ENCODE measurements around the gene EVI5. TPM values are rescaled to one million over a fixed set of nuclear protein-coding genes. Genes with fewer than 3 reads are reported as not detected.
"Not testable (repeated sequence)": the region's sequence is repeated elsewhere in the genome, so short reads cannot be mapped to it uniquely, and the experiment has no call there.

EVI5 gene
- total RNA-seq, 1 donor from 2014 or later: 1.4 TPM

DNA sequence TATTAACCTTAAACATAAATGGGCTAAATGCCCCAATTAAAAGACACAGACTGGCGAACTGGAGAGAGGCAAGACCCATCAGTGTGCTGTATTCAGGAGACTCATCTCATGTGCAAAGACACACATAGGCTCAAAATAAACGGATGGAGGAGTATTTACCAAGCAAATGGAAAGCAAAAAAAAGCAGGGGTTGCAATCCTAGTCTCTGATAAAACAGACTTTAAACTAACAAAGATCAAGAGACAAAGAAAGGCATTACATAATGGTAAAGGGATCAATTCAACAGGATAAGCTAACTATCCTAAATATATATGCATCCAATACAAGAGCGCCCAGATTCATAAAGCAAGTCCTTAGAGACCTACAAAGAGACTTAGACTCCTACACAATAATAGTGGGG, 253.0 kb downstream of the EVI5 start:
- intact Hi-C loops (cut with micrococcal nuclease): not testable (repeated sequence)

GRCh38 chr1:92527670-92528069, 257.2 kb downstream of the EVI5 start:
- intact Hi-C loops (cut with micrococcal nuclease): no loop called here

DNA sequence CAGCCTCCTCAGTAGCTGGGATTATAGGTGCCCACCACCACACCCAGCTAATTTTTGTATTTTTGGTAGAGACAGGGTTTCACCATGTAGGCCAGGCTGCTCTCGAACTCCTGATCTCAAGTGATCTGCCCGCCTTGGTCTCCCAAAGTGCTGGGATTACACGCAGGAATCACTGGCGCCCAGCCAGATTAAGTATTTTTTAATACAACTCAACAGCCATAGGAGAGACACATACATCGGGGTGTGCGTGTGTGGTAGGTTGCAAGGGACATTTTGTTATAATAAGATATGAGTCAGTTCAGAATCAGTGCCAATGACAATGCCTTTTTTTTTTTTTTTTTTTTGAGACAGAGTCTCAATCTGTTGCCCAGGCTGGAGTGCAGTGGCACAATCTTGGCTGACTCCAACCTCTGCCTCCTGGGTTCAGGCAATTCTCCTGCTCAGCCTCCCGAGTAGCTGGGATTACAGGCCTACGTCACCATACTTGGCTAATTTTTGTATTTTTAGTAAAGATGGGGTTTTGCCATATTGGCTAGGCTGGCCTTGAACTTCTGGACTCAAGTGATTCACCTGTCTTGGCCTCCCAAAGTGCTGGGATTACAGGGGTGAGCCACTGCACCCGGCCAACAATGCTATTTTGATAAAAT, 259.8 kb downstream of the EVI5 start:
- intact Hi-C loops (cut with micrococcal nuclease): not testable (repeated sequence)

DNA sequence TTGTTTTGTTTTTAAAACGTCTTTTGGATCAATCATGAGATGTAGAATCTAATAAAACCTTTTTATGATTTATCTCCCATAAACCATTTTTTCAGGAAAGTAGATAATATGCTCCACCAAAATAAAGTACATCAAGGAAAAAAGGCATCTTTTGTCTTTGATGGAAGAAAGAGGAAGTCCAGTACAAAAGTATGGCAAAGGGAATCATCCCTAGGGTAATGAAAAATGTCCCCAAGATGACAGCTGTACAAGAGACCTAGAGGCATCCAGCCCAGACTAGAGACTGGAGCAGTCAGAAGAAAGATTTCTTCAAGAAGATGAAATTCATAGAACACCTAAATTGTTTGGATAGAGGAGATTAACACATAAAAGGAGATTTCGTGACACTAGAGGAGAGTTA, 265.9 kb downstream of the EVI5 start:
- intact Hi-C loops (cut with micrococcal nuclease): no loop called here

- intact Hi-C loops (cut with micrococcal nuclease): no loop called here
Measured at GRCh38 chr1:92516574-92516973, 268.3 kb downstream of the EVI5 start.

GRCh38 chr1:92515796-92516201, 269.1 kb downstream of the EVI5 start:
- intact Hi-C loops (cut with micrococcal nuclease): no loop called here

- intact Hi-C loops (cut with micrococcal nuclease): no loop called here
Measured at GRCh38 chr1:92511541-92511940, 273.4 kb downstream of the EVI5 start.

DNA sequence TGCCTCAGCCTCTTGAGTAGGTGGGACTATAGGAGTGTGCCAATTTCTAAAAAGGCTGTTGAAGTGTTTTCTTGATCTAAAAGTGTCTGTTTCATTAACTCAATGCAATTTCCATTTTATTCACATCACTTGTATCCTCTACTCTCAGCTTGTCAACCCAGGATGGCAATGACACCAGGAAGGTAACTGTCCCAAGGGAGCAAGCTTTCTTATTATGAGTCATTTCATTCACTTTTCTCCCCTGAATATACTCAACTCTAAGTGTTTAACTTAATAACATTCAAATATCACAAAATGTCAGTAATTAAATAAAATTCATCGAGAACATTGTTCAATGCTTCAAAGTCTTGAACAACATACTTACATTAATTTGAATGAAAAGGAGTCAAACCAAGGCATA, 275.3 kb downstream of the EVI5 start:
- intact Hi-C loops (cut with micrococcal nuclease): no loop called here

GRCh38 chr1:92505015-92505692, 279.8 kb downstream of the EVI5 start:
- intact Hi-C loops (cut with micrococcal nuclease): no loop called here

- intact Hi-C loops (cut with micrococcal nuclease): loop anchor here (5.0 kb wide), 1 partner anchor 33 kb away; no protein-coding TSS in a partner anchor
Measured at GRCh38 chr1:92504291-92505014, 280.5 kb downstream of the EVI5 start.

- intact Hi-C loops (cut with micrococcal nuclease): loop anchor here (5.0 kb wide), 1 partner anchor 33 kb away; no protein-coding TSS in a partner anchor
Measured at GRCh38 chr1:92503926-92504285, 281.0 kb downstream of the EVI5 start.

DNA sequence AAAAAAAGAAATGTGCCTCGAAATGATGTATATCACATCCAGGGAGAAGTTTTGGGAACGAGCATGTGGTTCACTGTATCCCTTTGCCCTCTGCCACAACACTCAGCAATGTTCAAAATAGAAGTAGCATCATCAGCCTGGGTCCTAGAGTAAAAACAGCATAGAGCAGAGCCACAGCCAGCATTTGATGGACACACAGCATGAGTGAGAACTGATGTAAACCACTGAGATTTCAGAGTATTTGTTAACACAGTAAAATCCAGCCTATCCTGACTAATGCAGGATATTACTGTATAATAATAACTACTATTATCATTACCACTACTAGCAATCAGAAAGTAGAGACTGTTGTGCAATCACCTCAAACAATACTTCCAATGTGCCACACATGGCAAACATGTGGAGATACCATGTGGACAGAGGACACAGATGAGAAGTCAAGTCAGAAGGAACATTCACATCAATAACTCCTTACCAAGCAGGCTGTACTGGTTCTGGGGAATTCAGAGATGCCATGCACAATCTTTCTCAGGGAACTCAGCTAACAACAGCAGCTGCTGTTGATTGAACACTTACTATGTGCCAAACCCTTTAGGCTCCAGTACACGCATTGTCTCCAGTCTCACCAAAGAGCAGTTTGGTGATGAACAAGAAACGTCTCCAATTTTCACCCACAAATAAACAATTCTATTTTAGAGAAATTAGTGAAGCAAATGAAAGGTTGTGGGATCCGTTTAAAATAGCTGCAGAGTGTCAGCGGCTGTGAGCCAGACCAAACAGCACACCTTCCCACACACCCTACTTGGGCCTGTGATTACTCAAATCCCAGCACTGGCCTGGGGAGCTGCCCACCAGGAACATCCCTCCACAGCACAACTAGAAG, 281.6 kb downstream of the EVI5 start:
- intact Hi-C loops (cut with micrococcal nuclease): loop anchor here (5.0 kb wide), 1 partner anchor 34 kb away; no protein-coding TSS in a partner anchor

- intact Hi-C loops (cut with micrococcal nuclease): loop anchor here (5.0 kb wide), 1 partner anchor 35 kb away; no protein-coding TSS in a partner anchor
Measured at GRCh38 chr1:92502247-92502646, 282.7 kb downstream of the EVI5 start.

DNA sequence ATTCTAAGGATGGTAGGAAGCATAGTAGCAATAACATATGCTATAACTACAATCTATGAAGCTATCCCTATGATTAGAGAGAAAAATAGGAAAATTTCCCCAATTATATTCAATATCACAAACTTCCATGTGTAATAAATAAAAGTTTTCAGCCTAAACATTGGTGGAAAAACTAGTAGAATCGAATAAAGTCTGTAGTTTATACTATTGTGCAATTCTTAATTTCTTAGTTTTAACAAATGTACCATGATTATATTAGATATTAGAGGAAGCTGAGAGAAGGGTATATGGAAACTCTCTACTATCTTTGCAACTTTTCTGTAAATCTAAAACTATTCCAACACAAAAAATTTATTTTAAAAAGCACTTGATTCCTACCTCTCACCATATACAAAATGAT, 284.4 kb downstream of the EVI5 start:
- intact Hi-C loops (cut with micrococcal nuclease): loop anchor here (5.0 kb wide), 1 partner anchor 37 kb away; no protein-coding TSS in a partner anchor

DNA sequence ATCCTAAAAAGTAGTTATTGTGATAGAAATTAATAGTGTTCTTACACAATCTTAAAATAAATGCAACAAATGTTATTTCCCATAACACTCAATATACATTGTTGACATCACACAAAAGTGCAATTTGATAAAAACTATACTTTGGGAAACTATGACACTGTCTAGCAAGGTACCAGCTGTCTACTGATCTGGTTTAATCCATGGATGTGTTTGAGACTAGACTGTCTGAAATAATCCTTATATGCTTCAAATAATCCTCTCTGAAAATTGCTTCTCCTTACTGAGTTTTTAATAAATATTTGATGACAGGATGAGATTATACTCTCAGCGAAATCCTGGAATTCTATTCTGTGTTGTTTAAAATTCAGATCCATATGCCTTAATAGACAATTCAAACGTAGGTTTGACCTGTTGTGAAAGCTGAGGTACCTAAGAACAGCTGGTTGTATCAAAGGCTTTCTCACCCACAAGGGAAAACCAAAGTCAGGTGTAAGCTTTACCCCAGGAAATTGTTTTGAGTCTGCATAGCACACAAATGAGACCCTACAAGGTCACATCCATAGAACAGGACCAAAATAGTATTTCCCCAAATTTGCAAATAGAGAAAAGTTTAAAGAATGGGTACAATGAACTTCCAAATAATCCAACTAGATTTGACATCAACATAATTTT, 289.4 kb downstream of the EVI5 start:
- intact Hi-C loops (cut with micrococcal nuclease): no loop called here

GRCh38 chr1:92494485-92495141, 290.3 kb downstream of the EVI5 start:
- intact Hi-C loops (cut with micrococcal nuclease): no loop called here

GRCh38 chr1:92493139-92493538, 291.8 kb downstream of the EVI5 start:
- intact Hi-C loops (cut with micrococcal nuclease): no loop called here

DNA sequence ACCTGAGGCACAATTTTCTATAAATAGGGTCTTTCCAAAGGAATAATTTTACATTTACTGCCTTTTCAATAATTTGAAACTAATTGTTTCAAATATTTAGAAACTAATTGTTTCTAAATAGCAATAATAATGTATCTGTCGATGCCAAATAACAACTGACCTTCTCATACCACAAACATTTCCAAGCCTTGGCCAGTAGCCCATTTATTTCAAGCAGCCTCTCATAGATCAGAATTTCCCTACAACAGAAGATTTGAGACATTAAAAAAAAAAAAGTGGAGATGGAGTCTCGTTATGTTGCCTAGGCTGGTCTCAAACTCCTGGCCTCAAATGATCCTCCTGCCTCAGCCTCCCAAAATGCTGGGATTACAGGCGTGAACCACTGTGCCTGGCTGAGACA, 296.1 kb downstream of the EVI5 start:
- intact Hi-C loops (cut with micrococcal nuclease): loop anchor here (5.0 to 10.0 kb wide), 8 partner anchors 296 to 1356 kb away; partner anchors contain the start of genes CCDC18, CDC7, DR1 and EVI5

DNA sequence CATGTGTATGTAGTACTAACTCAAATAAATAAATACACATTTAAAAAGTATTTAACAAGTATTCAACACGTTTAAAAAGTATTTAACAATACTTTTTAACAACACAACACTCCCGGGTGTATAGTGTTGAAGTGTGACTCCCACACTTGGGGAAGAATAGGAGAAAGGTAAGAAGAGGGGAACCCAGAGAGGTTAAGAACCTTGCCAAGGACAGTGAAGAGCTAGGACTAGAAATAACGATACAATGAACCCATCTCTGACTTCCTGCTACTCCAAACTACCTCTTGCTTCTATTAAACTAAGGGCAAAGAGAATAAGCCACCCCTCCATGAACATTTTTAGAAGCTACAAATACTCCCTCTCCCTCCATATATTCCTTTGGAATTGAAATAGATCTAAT, 296.5 kb downstream of the EVI5 start:
- intact Hi-C loops (cut with micrococcal nuclease): loop anchor here (5.0 to 10.0 kb wide), 8 partner anchors 296 to 1356 kb away; partner anchors contain the start of genes CCDC18, CDC7, DR1 and EVI5
